Brain microvascular endothelial cell (primary cell): ENCODE results near the gene EBF4.

Experiments
- DNase-seq: peaks from one replicate; pipeline ENCODE4 v3.0.0-alpha.2; 2020
- H3K27ac ChIP-seq: fragments of 250-450 bp; sonication (Bioruptor Pico); 2 replicates; pipeline ENCODE4 v1.5.1; 2020; ENCODE audit warnings: mild to moderate bottlenecking, moderate library complexity
- H3K27me3 ChIP-seq: fragments of 250-450 bp; sonication (Bioruptor Pico); replicated peaks from 2 replicates; pipeline ENCODE4 v1.5.1; 2020; ENCODE audit warnings: mild to moderate bottlenecking
- H3K36me3 ChIP-seq: fragments of 250-450 bp; sonication (Bioruptor Pico); replicated peaks from 2 replicates; pipeline ENCODE4 v1.5.1; 2020; ENCODE audit warnings: mild to moderate bottlenecking
- H3K4me3 ChIP-seq: 2 replicates; pipeline ENCODE4 v1.5.1; 2011; ENCODE audit warnings: low read depth, mild to moderate bottlenecking, control low read depth, low read length, moderate library complexity
- in situ Hi-C: cut with HindIII; loops from 2 replicates; pipeline ENCODE4 v1.10.0; 2017; ENCODE audit warnings: low sequenced_read_pairs, low pct_ligation_motif_present
- TF ChIP-seq, protein P1 (sequence below): IDR thresholded peaks from 2 replicates; pipeline ENCODE4 v1.5.1; 2011; ENCODE audit warnings: low read depth, mild to moderate bottlenecking, moderate library complexity, low read length, control low read depth, inconsistent platforms; ENCODE audit errors: missing control alignments

EBF4 gene

DNA sequence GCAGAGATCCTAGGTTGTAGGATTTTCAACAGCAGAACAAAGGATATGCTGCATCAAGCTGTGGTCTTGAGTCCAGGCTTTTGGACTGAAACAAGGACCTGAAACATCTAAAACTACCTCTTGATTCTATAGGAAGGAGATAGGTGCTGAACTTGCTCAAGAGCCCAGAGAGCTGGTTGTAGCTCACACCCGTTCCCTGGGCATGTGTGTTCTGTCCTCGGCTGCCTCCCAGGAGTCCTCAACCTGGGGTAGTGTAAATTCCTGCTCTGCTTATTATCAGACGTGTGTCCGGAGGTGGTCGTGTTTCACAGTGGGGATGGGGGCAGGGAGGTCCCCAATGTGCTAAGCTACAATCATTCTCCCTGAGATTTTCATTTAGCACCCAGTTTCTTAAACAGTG is 35.3 kb upstream of the EBF4 start:
- TF ChIP-seq, protein P1, sequence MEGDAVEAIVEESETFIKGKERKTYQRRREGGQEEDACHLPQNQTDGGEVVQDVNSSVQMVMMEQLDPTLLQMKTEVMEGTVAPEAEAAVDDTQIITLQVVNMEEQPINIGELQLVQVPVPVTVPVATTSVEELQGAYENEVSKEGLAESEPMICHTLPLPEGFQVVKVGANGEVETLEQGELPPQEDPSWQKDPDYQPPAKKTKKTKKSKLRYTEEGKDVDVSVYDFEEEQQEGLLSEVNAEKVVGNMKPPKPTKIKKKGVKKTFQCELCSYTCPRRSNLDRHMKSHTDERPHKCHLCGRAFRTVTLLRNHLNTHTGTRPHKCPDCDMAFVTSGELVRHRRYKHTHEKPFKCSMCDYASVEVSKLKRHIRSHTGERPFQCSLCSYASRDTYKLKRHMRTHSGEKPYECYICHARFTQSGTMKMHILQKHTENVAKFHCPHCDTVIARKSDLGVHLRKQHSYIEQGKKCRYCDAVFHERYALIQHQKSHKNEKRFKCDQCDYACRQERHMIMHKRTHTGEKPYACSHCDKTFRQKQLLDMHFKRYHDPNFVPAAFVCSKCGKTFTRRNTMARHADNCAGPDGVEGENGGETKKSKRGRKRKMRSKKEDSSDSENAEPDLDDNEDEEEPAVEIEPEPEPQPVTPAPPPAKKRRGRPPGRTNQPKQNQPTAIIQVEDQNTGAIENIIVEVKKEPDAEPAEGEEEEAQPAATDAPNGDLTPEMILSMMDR, result no peak
- Histone ChIP-seq H3K36me3 (peaks cover 78% of the 10 kb centered on the region), H3K4me3 (no peak overlapping the region), H3K27me3 (no peaks in the 10 kb centered on the region), H3K27ac (no peak overlapping the region)
- in situ Hi-C loops, result no loop called here
- DNase-seq, result no peak

DNA sequence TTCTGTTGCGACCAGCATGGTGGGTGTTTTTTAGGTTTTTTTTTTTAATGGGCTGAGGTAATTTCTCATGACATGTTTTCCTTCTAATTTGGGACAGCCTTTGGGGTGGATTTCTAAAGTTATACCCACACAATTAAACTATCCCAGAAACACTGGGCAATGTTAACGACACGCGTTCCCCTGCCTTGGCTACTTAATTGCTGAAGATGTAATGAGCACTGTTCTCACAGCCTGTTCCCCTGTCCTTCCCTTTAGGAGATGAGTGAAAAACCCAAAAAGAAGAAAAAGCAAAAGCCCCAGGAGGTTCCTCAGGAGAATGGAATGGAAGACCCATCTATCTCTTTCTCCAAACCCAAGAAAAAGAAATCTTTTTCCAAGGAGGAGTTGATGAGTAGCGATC is 34.9 kb upstream of the EBF4 start:
- Histone ChIP-seq H3K36me3 (peaks cover 78% of the 10 kb centered on the region), H3K27me3 (no peaks in the 10 kb centered on the region), H3K27ac (no peak overlapping the region), H3K4me3 (no peak overlapping the region)
- TF ChIP-seq, protein P1, result no peak
- no peak for DNase-seq
- in situ Hi-C loops, result no loop called here

DNA sequence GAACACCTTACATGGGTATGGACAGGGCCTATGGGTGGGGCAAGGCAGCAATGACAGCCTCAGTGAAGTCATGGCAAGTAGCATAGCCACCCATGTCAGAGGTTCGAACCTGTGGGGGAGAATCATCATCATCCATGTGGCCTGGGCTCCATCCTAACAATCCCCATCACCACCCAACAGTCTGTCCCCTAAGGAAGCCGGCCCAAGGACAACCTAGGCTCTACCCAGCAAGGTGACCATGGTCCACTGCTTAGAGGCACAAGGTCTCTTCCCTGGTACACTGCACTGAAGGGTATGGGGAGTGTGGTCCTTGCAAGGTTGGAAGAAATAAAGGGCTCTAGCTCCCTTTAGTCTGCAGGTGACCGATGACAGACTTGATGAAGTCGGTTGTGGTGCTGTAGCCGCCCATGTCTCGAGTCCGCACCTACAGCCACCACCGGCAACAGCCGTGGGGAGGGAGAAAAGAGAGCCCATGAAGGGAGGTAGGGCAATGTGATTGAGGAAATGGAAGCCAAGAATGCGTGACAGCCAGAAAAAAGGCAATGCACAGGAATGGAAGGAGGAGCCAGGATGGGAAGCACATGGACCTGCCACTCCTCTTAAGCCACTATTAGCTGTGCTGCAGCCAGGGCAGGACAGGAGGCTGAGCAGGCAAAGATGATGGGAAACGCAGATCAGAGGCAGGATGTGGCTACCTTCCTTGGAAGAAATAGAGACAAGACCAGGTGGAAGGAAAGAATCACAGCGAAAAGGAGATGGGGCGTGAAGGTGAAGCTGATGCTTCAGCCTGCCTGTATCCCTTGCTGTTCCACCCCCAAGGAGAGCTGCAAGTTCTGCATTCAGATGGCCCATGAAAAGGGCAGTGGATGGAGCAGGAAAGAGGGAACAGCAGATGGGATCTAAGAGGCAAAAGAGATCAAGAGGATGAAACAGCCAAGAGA is 33.9 kb upstream of the EBF4 start:
- TF ChIP-seq, protein P1, result no peak
- in situ Hi-C loops, result no loop called here
- H3K4me3 ChIP-seq, result no peak overlapping the region
- no peaks in the 10 kb centered on the region for H3K27me3 ChIP-seq
- no peak for DNase-seq
- peaks cover 72% of the 10 kb centered on the region for H3K36me3 ChIP-seq
- no peak overlapping the region for H3K27ac ChIP-seq

DNA sequence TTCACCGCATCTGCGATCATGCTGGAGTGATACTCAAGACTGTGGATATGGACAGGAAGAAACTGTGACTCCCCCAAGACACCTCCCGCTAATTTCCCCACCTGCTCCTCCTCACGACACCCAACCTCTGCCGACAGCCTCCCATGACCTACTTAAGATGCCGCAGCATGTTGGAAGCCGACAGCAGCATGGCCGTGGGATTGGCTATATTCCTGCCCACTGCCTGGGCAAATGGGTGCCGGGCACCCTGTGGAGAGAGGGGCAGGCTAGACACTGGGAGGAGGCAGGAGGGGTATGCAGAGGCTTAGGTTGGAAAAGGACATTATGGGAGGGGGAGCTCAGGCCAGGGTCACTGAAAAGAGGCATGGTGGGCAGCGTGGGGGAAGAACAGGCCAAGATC is 33.0 kb upstream of the EBF4 start:
- in situ Hi-C loops, result no loop called here
- peaks cover 64% of the 10 kb centered on the region for H3K36me3 ChIP-seq
- no peak overlapping the region for H3K4me3 ChIP-seq

DNA sequence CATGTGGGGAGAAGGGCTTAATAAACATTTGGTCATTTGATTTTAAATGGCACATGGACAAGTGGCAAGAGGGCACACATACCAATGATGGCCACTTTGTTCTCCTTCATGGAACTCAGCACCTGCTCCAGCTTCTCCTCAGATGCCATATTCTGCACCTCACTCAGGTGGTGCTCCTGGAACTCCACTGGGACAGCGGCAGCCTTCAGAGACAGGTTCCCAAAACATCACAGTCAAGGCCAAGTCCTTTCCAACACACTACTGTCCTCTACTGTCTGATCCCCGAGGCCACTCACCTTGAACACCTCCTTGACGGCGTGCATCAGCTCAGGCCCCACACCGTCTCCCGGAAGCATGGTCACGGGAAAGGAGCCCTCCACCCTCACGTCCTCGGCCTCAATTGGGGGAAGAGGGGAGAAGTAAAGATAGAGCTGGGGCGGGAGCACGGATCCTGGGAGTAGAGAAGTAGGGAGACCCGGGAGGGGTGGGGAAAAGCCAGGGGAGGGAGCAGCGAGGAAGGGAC is 29.2 kb upstream of the EBF4 start:
- in situ Hi-C loops, result no loop called here
- H3K27ac ChIP-seq, result peak overlapping the region; percentile 96
- H3K36me3 ChIP-seq, result peaks cover 27% of the 10 kb centered on the region
- TF ChIP-seq, protein P1, result no peak
- no peaks in the 10 kb centered on the region for H3K27me3 ChIP-seq
- DNase-seq, result no peak
- peak overlapping the region; percentile 99 for H3K4me3 ChIP-seq

More for the DNA sequence above, 33.0 kb upstream of the EBF4 start:
- no peaks in the 10 kb centered on the region for H3K27me3 ChIP-seq
- DNase-seq, result no peak
- no peak overlapping the region for H3K27ac ChIP-seq
- TF ChIP-seq, protein P1, result no peak
